ENCODE measurements around the gene NDRG2.
"Not testable (repeated sequence)": the region's sequence is repeated elsewhere in the genome, so short reads cannot be mapped to it uniquely, and the experiment has no call there.

GRCh38 chr14:20985650-20986049 is 39.2 kb downstream of the NDRG2 start:
- TF ChIP-seq CTCF (conservative IDR thresholded peaks at IDR 0.05 in 1 of 2, IDR thresholded peaks at IDR 0.05 in 1 of 2; ENCODE audit: extremely low read depth in 1 of 2, insufficient read depth in 1 of 2, low read depth in 1 of 2, low read length in 2 of 2); EZH2 (IDR thresholded peaks at IDR 0.05; ENCODE audit: borderline replicate concordance, low read length): not testable (repeated sequence)
